Thoracic aorta (tissue), 2 donors: ENCODE data around the gene STK35. TPM values are rescaled to one million over a fixed set of nuclear protein-coding genes. Genes with fewer than 3 reads are reported as not detected.

Experiments used
- ATAC-seq: fragments of 150-250 bp; one replicate; pipeline ENCODE4 v1.8.0; 2017; ENCODE audit warnings: low read depth; ENCODE audit not compliant: insufficient number of reproducible peaks, low FRiP score
- DNase-seq: peaks from one replicate; pipeline ENCODE4 v3.0.0-alpha.2; 2020; ENCODE audit warnings: low spot score
- H3K27ac ChIP-seq, 2 donors: fragments of 200-600 bp; sonication (generic); 1 replicate in 1 of 2; 2 replicates in 1 of 2; pipeline ENCODE4 v1.5.1; 2016; ENCODE audit warnings: mild to moderate bottlenecking in 2 of 2, moderate library complexity in 2 of 2
- H3K27me3 ChIP-seq: fragments of 200-600 bp; sonication (generic); replicated peaks from 2 replicates; pipeline ENCODE4 v1.6.0; 2016; ENCODE audit warnings: mild to moderate bottlenecking; ENCODE audit not compliant: insufficient read depth
- H3K36me3 ChIP-seq: fragments of 200-600 bp; sonication (generic); one replicate; pipeline ENCODE4 v1.5.1; 2016
- H3K4me1 ChIP-seq, 2 donors: fragments of 200-600 bp; sonication (generic); 1 replicate in 1 of 2; 2 replicates in 1 of 2; pipeline versions ENCODE4 v1.5.1 to v1.6.0; 2016; ENCODE audit warnings: low read depth in 2 of 2, mild to moderate bottlenecking in 1 of 2; ENCODE audit not compliant: control insufficient read depth in 1 of 2
- H3K4me3 ChIP-seq: fragments of 200-600 bp; sonication (generic); 2 replicates; pipeline ENCODE4 v1.5.1; 2016; ENCODE audit warnings: mild to moderate bottlenecking
- H3K9me3 ChIP-seq: fragments of 200-600 bp; sonication (generic); 2 replicates; pipeline ENCODE4 v1.5.1; 2016
- total RNA-seq, 2 donors: library from RNA; depleted of rRNA; stranded (reverse); fragments of >200 nt; gene quantifications; one replicate each; pipeline versions ENCODE4 v1.1.0 to v1.2.3, GENCODE V29; 2016
- TF ChIP-seq, protein P1 (sequence below): fragments of 200-600 bp; sonication (generic); IDR thresholded peaks from one replicate; pipeline ENCODE4 v1.5.1; 2019; ENCODE audit warnings: antibody characterized with exemption

Gene STK35
- total RNA-seq, 2 donors from 2014 or later: 25.4 to 31.5 TPM

DNA sequence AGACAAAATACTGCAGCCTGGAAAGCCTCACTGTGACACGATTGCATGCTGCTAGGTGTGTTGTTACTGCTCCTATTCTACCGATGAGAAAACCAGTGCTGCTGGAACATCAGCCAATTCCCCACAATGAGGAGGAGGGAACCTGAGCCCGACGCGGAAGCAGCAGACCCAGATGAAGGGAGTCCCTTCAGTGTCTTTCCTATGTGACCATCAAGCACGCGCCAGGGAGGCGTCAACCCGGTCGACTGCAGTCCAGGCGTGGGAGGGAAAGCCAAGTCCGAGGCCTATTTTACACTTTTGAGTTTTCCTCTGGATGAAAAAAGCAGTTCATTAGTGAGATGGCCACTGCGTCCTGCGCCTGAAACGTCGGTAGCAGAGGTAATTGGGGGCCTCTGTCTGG, 63.3 kb downstream of the STK35 start:
- no peaks in the 10 kb centered on the region for H3K27me3 ChIP-seq
- TF ChIP-seq, protein P1, sequence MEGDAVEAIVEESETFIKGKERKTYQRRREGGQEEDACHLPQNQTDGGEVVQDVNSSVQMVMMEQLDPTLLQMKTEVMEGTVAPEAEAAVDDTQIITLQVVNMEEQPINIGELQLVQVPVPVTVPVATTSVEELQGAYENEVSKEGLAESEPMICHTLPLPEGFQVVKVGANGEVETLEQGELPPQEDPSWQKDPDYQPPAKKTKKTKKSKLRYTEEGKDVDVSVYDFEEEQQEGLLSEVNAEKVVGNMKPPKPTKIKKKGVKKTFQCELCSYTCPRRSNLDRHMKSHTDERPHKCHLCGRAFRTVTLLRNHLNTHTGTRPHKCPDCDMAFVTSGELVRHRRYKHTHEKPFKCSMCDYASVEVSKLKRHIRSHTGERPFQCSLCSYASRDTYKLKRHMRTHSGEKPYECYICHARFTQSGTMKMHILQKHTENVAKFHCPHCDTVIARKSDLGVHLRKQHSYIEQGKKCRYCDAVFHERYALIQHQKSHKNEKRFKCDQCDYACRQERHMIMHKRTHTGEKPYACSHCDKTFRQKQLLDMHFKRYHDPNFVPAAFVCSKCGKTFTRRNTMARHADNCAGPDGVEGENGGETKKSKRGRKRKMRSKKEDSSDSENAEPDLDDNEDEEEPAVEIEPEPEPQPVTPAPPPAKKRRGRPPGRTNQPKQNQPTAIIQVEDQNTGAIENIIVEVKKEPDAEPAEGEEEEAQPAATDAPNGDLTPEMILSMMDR: no peak
- H3K27ac ChIP-seq: no peak overlapping the region
- H3K4me3 ChIP-seq: no peak overlapping the region
- no peaks in the 10 kb centered on the region for H3K4me1 ChIP-seq
- H3K36me3 ChIP-seq: no peaks in the 10 kb centered on the region
- no peak for DNase-seq
- H3K9me3 ChIP-seq: no peaks in the 10 kb centered on the region
- no peak for ATAC-seq

DNA sequence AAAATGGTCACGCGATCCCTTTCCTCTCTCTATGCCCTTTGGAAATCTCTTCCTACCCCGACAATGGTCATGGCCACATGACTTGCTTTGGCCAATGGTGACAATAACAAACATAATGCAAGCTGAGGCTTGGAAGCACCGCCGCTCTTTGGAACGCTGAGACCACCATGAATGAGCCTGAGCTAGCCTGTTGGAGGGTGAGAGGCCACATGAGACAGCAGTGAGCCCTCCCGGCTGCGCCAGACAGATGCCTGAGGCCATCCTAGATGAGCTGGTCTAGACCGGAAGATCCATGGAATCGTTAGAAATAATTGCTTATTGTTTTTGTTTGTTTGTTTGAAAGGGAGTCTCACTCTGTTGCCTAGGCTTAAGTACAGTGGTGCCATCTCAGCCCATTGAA, 64.2 kb downstream of the STK35 start:
- no peak for DNase-seq
- no peak overlapping the region for H3K4me3 ChIP-seq
- TF ChIP-seq, protein P1: no peak
- no peaks in the 10 kb centered on the region for H3K9me3 ChIP-seq
- H3K4me1 ChIP-seq: no peaks in the 10 kb centered on the region
- no peak for ATAC-seq
- H3K27me3 ChIP-seq: no peaks in the 10 kb centered on the region
- H3K27ac ChIP-seq: no peak overlapping the region
- H3K36me3 ChIP-seq: no peaks in the 10 kb centered on the region

DNA sequence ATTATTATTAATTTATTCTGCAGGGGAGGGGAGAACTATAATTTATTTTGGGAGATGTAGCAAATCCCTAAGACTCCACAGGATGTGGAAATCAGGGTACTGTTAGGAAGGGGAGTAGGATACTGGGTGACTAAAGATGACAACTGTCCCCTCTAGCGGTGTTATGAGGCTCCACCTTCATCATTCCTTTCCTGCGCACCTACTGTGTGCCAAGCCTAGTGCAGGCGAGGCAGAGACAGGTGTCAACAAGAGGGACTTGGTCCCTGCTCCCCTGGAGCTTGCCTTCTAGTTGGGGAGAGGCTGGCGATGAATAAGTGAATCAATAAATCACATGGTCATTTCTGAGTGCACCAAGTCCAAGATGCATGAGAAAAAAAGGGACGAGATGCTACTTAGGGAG, 65.5 kb downstream of the STK35 start:
- Histone ChIP-seq H3K4me3 (no peak overlapping the region), H3K4me1 (no peaks in the 10 kb centered on the region), H3K9me3 (no peaks in the 10 kb centered on the region), H3K36me3 (no peaks in the 10 kb centered on the region), H3K27ac (no peak overlapping the region), H3K27me3 (no peaks in the 10 kb centered on the region)
- DNase-seq: no peak
- no peak for ATAC-seq
- TF ChIP-seq, protein P1: no peak

DNA sequence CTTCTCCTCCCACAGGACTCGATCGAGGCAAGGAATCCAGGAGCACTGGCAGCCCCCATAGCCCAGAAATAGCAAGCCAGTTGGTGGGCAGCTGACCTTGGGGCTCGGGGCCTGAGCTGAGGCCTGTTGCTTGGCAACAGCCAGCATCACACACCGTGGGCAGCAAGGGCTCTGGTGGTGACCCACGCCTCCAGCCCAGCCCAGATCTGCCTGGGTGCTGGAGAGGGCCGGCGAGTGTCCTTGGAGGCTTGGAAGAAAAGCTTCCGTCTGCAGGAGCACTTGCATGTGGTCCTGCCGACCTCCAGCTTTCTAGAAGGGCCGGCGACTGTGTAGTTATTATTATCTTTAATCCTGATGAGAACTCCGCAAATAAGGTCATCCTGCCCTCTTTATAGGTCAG, 67.3 kb downstream of the STK35 start:
- H3K36me3 ChIP-seq: no peaks in the 10 kb centered on the region
- no peaks in the 10 kb centered on the region for H3K4me1 ChIP-seq
- TF ChIP-seq, protein P1: no peak
- no peak overlapping the region for H3K27ac ChIP-seq
- no peak for DNase-seq
- H3K4me3 ChIP-seq: no peak overlapping the region
- H3K27me3 ChIP-seq: no peaks in the 10 kb centered on the region
- no peaks in the 10 kb centered on the region for H3K9me3 ChIP-seq
- ATAC-seq: no peak

DNA sequence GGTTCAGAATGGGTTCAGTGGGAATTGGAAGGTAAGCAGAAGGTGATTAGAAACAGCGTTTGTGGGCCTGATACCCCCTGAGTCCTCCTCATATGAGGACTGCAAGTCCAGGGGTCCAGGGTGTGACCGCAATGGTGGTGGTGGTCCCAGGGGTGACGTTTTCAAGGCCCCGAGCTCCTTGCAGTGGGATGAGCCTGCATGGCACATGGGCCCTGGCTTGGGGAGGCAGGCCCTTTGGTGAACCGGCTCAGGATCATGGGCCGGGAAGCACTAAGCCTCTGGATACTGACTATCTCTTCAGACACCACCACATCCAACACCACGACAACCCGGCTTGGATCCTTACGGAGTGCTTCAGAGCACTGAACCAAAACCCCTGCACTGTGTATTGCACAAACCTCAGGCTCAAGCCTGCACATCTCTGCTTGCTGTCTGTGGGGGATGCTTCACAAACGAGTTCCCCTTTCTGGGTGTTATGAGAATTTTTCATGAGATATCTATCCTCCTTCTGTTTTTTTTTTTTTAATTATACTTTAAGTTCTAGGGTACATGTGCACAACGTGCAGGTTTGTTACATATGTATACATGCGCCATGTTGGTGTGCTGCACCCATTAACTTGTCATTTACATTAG, 67.9 kb downstream of the STK35 start:
- DNase-seq: no peak
- Histone ChIP-seq H3K9me3 (no peaks in the 10 kb centered on the region), H3K27me3 (no peaks in the 10 kb centered on the region), H3K4me3 (no peak overlapping the region), H3K4me1 (no peaks in the 10 kb centered on the region), H3K36me3 (no peaks in the 10 kb centered on the region), H3K27ac (no peak overlapping the region)
- ATAC-seq: no peak
- TF ChIP-seq, protein P1: no peak
